ENCODE measurements around the gene COTL1.

DNA sequence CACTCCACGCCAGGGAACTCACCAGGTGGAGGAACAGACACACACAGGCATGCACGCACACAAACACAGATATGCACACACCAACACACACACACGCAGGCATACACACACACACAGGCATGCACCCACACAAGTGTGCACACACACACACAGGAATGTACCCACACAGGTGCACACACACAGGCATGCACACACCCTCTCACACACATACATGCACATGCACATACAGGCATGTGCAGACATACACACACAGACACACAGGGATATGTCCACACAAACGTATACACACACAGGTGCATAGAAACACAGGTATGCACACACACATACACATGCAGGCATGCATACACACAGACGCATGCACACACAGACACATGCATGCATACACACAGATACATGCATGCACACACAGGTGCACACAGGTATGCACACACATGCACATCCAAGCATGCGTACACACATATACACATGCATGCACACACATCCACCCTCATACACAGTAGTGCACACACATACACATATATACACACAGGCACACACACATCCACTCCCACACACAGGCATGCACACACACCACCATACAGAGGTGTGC lies 39.2 kb downstream of the COTL1 start:
- TF ChIP-seq BRD9 (IDR thresholded peaks at IDR 0.05; ENCODE audit: low read depth, partially characterized antibody) (no peak), SLC30A9 (CRISPR knock-in tag; IDR thresholded peaks at IDR 0.05) (no peak)
- TF ChIP-seq, protein P1, sequence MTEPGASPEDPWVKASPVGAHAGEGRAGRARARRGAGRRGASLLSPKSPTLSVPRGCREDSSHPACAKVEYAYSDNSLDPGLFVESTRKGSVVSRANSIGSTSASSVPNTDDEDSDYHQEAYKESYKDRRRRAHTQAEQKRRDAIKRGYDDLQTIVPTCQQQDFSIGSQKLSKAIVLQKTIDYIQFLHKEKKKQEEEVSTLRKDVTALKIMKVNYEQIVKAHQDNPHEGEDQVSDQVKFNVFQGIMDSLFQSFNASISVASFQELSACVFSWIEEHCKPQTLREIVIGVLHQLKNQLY (CRISPR knock-in tag; conservative IDR thresholded peaks at IDR 0.05): no peak

All from K562 (cell line).